Astrocyte (in vitro differentiated cells and primary cell): Measurements from ENCODE around the gene VWA2. TPM values are rescaled to one million over a fixed set of nuclear protein-coding genes. Genes with fewer than 3 reads are reported as not detected.

ENCODE experiments used
- DNase-seq: peaks from one replicate; pipeline ENCODE4 v3.0.0-alpha.2; 2010; ENCODE audit warnings: low read depth
- FAIRE-seq: peaks from 2 replicates; lab custom pipeline; 2011; peaks lifted over from hg19 to GRCh38; lab: Jason Lieb, UNC
- H2AFZ ChIP-seq: 2 replicates; pipeline ENCODE4 v1.6.0; 2012; ENCODE audit warnings: low read depth, low read length, inconsistent platforms
- H3K27ac ChIP-seq: 2 replicates; pipeline ENCODE4 v1.5.1; 2011; ENCODE audit warnings: low read depth, low read length, inconsistent platforms
- H3K27me3 ChIP-seq: 2 replicates; pipeline ENCODE4 v1.6.0; 2011; ENCODE audit warnings: low read length, inconsistent platforms; ENCODE audit not compliant: insufficient read depth
- H3K36me3 ChIP-seq: 2 replicates; pipeline ENCODE4 v1.5.1; 2011; ENCODE audit warnings: low read length, inconsistent platforms; ENCODE audit not compliant: insufficient read depth
- H3K4me1 ChIP-seq: 2 replicates; pipeline ENCODE4 v1.5.1; 2011; ENCODE audit warnings: low read length, inconsistent platforms; ENCODE audit not compliant: insufficient read depth
- H3K4me2 ChIP-seq: 2 replicates; pipeline ENCODE4 v1.6.0; 2012; ENCODE audit warnings: low read length, inconsistent platforms
- H3K4me3 ChIP-seq: 2 replicates; pipeline ENCODE4 v1.5.1; 2011; ENCODE audit warnings: low read depth, mild to moderate bottlenecking, low read length, inconsistent platforms; ENCODE audit not compliant: insufficient read depth
- H3K79me2 ChIP-seq: 2 replicates; pipeline ENCODE4 v1.6.0; 2012; ENCODE audit warnings: mild to moderate bottlenecking, low read length, inconsistent platforms; ENCODE audit not compliant: insufficient read depth
- H3K9ac ChIP-seq: 2 replicates; pipeline ENCODE4 v1.6.0; 2012; ENCODE audit warnings: mild to moderate bottlenecking, low read length, inconsistent platforms
- H3K9me3 ChIP-seq: 2 replicates; pipeline ENCODE4 v1.5.1; 2012; ENCODE audit warnings: low read depth, mild to moderate bottlenecking, low read length, inconsistent platforms; ENCODE audit not compliant: insufficient read depth
- H4K20me1 ChIP-seq: 2 replicates; pipeline ENCODE4 v1.6.0; 2012; ENCODE audit warnings: low read length, inconsistent platforms; ENCODE audit not compliant: insufficient read depth
- H3K27ac Mint-ChIP-seq: one replicate; pipeline ENCODE4 v1.8.0; 2021; ENCODE audit warnings: mild to moderate bottlenecking, mixed read lengths; ENCODE audit not compliant: unreplicated experiment
- H3K27me3 Mint-ChIP-seq: one replicate; pipeline ENCODE4 v1.8.0; 2021; ENCODE audit warnings: low read depth, mixed read lengths; ENCODE audit not compliant: unreplicated experiment
- H3K36me3 Mint-ChIP-seq: one replicate; pipeline ENCODE4 v1.8.0; 2021; ENCODE audit warnings: low read depth, mixed read lengths; ENCODE audit not compliant: unreplicated experiment
- H3K4me1 Mint-ChIP-seq: one replicate; pipeline ENCODE4 v1.8.0; 2021; ENCODE audit warnings: low read depth, mixed read lengths; ENCODE audit not compliant: unreplicated experiment
- H3K4me3 Mint-ChIP-seq: one replicate; pipeline ENCODE4 v1.8.0; 2021; ENCODE audit warnings: mild to moderate bottlenecking, moderate library complexity, mixed read lengths; ENCODE audit not compliant: unreplicated experiment
- H3K9me3 Mint-ChIP-seq: one replicate; pipeline ENCODE4 v1.8.0; 2021; ENCODE audit warnings: mild to moderate bottlenecking, mixed read lengths; ENCODE audit not compliant: unreplicated experiment
- CTCF ChIP-seq: IDR thresholded peaks from 2 replicates; pipeline ENCODE4 v1.5.1; 2011; ENCODE audit warnings: low read depth, mild to moderate bottlenecking, inconsistent platforms, low read length, moderate library complexity; ENCODE audit not compliant: insufficient read depth
- EZH2 ChIP-seq: IDR thresholded peaks from 2 replicates; pipeline ENCODE4 v1.6.1; 2012; ENCODE audit warnings: mild to moderate bottlenecking, low read length, inconsistent platforms; ENCODE audit not compliant: insufficient read depth
- total RNA-seq: library from RNA; stranded (reverse); gene quantifications from 2 replicates; pipeline ENCODE4 v1.2.1, GENCODE V29; 2021

The VWA2 gene
- total RNA-seq, 1 donor from 2014 or later, result 0.25 TPM

DNA sequence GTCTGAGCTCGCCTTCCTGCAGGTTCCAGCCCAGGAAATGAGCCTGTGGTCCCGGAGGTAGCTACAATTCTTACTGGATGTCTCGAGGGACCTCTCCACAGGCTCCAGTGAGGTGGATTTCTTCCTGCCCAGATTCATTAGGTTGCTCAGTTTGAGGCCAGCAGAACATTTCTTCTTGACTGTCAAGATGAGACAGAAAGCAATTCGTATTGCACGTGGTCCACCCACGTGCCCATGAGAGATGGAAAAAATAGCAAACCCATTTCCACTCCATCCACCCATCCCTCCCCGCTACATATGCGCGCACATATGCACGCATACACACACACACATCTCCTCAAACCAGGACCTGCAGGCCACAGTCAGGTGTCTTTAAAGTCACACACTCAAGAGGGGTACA, 68.7 kb downstream of the VWA2 start:
- H3K4me1 Mint-ChIP-seq, result peaks cover 48% of the 10 kb centered on the region
- no peaks in the 10 kb centered on the region for H3K27me3 ChIP-seq
- H2AFZ ChIP-seq, result no peak overlapping the region
- no peak overlapping the region for H3K4me3 ChIP-seq
- H3K9me3 Mint-ChIP-seq, result no peaks in the 10 kb centered on the region
- no peak for TF ChIP-seq CTCF
- no peak for TF ChIP-seq EZH2
- DNase-seq (no peak), FAIRE-seq (no peak)
- H3K27ac Mint-ChIP-seq, result no peak overlapping the region
- H3K27me3 Mint-ChIP-seq, result no peaks in the 10 kb centered on the region
- H3K79me2 ChIP-seq, result no peaks in the 10 kb centered on the region
- no peaks in the 10 kb centered on the region for H3K36me3 ChIP-seq
- peak overlapping the region; percentile 40 for H3K4me3 Mint-ChIP-seq
- H3K27ac ChIP-seq, result no peak overlapping the region
- peaks cover 9% of the 10 kb centered on the region for H3K36me3 Mint-ChIP-seq
- H3K4me2 ChIP-seq, result no peak overlapping the region
- H4K20me1 ChIP-seq, result no peaks in the 10 kb centered on the region
- H3K9me3 ChIP-seq, result no peaks in the 10 kb centered on the region
- H3K9ac ChIP-seq, result no peak overlapping the region
- peaks cover 42% of the 10 kb centered on the region for H3K4me1 ChIP-seq

DNA sequence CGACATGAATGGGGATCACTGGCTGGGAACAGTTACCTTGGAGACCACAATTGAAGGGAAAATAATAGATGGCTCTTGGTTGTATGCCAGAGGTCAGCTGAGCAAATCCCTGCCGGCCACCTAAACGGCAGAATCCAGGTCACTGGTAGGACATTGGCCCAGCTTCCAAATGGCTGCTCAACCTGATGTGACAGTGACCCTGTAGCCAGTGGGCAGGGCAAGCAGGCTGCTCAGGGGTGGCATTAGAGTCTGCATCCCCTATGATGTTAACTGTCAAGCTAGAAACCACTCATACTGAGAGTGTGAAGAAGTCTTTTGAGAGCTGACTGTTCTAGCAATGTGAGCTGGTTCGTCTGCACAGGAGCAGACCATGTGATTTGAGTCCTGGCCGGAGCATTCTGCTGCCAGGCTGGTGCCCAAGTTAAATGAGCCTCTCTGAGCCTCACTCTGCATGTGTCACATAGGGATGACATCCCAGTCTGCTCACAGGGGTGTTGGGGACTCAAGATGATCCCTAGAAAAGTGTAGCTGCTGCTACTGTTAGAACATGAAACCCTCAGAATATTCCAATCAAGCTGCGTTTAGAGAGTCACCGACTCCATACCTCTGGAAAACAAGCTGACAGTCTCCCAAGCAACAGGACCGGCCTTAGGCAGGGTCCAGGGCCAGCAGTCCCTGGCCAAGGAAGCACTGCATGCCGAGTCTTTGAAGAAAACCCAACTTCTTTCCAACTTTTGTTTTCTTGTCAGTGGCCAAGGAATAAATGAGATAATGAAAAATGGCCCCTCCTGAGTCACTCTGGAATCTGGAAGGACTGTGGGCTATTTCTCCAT, 69.7 kb downstream of the VWA2 start:
- TF ChIP-seq CTCF, result no peak
- no peak for TF ChIP-seq EZH2
- Histone ChIP-seq H2AFZ (no peak overlapping the region), H3K4me2 (peak overlapping the region; percentile 31), H3K27ac (peak overlapping the region; percentile 39), H3K4me1 (peaks cover 40% of the 10 kb centered on the region), H3K79me2 (no peaks in the 10 kb centered on the region), H4K20me1 (no peaks in the 10 kb centered on the region), H3K9ac (no peak overlapping the region), H3K36me3 (no peaks in the 10 kb centered on the region), H3K27me3 (no peaks in the 10 kb centered on the region), H3K4me3 (no peak overlapping the region), H3K9me3 (no peaks in the 10 kb centered on the region)
- DNase-seq (peak; percentile 84), FAIRE-seq (peak; percentile 72)
- Mint-ChIP-seq H3K27ac (peak overlapping the region; percentile 75), H3K4me3 (no peak overlapping the region), H3K4me1 (peaks cover 45% of the 10 kb centered on the region), H3K36me3 (peaks cover 10% of the 10 kb centered on the region), H3K9me3 (no peaks in the 10 kb centered on the region), H3K27me3 (no peaks in the 10 kb centered on the region)

GRCh38 chr10:114309364-114309651, 70.3 kb downstream of the VWA2 start:
- H3K79me2 ChIP-seq, result no peaks in the 10 kb centered on the region
- FAIRE-seq (no peak), DNase-seq (no peak)
- H3K4me3 ChIP-seq, result no peak overlapping the region
- no peak overlapping the region for H2AFZ ChIP-seq
- H3K9ac ChIP-seq, result no peak overlapping the region
- peaks cover 36% of the 10 kb centered on the region for H3K4me1 ChIP-seq
- peaks cover 13% of the 10 kb centered on the region for H3K36me3 Mint-ChIP-seq
- no peak overlapping the region for H3K27ac Mint-ChIP-seq
- TF ChIP-seq EZH2, result no peak
- H3K9me3 ChIP-seq, result no peaks in the 10 kb centered on the region
- H3K9me3 Mint-ChIP-seq, result no peaks in the 10 kb centered on the region
- no peaks in the 10 kb centered on the region for H3K27me3 Mint-ChIP-seq
- H3K4me2 ChIP-seq, result peak overlapping the region; percentile 31
- H3K27me3 ChIP-seq, result no peaks in the 10 kb centered on the region
- H4K20me1 ChIP-seq, result no peaks in the 10 kb centered on the region
- no peak overlapping the region for H3K4me3 Mint-ChIP-seq
- no peak overlapping the region for H3K27ac ChIP-seq
- H3K4me1 Mint-ChIP-seq, result peaks cover 41% of the 10 kb centered on the region
- H3K36me3 ChIP-seq, result no peaks in the 10 kb centered on the region
